ENCODE results near the gene IFIT3.

- TF ChIP-seq NFIC (IDR thresholded peaks at IDR 0.05) (no peak), EP300 (IDR thresholded peaks at IDR 0.05; ENCODE audit: borderline replicate concordance) (no peak), ZBTB7A (IDR thresholded peaks at IDR 0.05; ENCODE audit: low read depth) (no peak), RAD21 (IDR thresholded peaks at IDR 0.05; ENCODE audit: low read depth) (no peak)
Measured at GRCh38 chr10:89314676-89315075, 13.1 kb upstream of the IFIT3 start.

Measured in Ishikawa (cell line).